Thyroid gland (tissue), 4 donors: ENCODE data around the gene NRDC.

ENCODE experiments used
- POLR2A ChIP-seq, 2 donors: fragments of 450-650 bp; IDR thresholded peaks; one replicate each; pipeline ENCODE4 v1.6.1; 2017; ENCODE audit warnings: antibody characterized with exemption in 2 of 2, mild to moderate bottlenecking in 2 of 2, moderate library complexity in 1 of 2
- TF ChIP-seq, protein P1 (sequence below), 6 experiments: fragments of 200-600 bp in 3 of 6; fragments of 450-650 bp in 3 of 6; sonication (generic) in 3 of 6; IDR thresholded peaks; one replicate each; pipeline ENCODE4 v1.5.1; 2016 to 2019; ENCODE audit warnings: antibody characterized with exemption in 6 of 6, mild to moderate bottlenecking in 2 of 6, inconsistent platforms in 1 of 6, moderate library complexity in 1 of 6

DNA sequence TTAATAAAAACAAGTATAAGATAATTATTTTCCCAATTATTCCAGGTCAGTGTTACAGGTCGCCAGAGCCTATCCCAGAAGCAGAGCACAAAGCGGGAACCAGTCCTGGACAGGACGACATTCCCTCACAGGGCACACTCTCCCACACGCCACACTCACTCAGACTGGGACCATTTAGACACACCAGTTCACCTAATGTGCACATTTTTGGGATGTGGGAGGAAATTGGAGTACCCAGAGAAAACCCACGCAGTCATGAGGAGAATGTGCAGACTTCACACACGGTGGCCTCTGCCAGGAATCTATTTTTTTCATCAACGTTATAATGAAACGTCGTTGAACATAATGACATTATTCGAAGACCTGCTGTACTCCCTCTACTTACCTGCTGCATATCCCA lies 20.5 kb upstream of the NRDC start:
- no peak for TF ChIP-seq POLR2A (IDR thresholded peaks at IDR 0.05)
- TF ChIP-seq, protein P1, sequence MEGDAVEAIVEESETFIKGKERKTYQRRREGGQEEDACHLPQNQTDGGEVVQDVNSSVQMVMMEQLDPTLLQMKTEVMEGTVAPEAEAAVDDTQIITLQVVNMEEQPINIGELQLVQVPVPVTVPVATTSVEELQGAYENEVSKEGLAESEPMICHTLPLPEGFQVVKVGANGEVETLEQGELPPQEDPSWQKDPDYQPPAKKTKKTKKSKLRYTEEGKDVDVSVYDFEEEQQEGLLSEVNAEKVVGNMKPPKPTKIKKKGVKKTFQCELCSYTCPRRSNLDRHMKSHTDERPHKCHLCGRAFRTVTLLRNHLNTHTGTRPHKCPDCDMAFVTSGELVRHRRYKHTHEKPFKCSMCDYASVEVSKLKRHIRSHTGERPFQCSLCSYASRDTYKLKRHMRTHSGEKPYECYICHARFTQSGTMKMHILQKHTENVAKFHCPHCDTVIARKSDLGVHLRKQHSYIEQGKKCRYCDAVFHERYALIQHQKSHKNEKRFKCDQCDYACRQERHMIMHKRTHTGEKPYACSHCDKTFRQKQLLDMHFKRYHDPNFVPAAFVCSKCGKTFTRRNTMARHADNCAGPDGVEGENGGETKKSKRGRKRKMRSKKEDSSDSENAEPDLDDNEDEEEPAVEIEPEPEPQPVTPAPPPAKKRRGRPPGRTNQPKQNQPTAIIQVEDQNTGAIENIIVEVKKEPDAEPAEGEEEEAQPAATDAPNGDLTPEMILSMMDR (IDR thresholded peaks at IDR 0.05) = no peak
